HCT116 (cell line): Measurements from ENCODE around the gene CNOT10. TPM values are rescaled to one million over a fixed set of nuclear protein-coding genes. Genes with fewer than 3 reads are reported as not detected.
A peak's percentile ranks its signal among the peaks of the same experiment; 100 is the strongest.

Experiments
- ATAC-seq: fragments of 200-7000 bp; cut with Tn5 transposase; 2 replicates; pipeline ENCODE4 v1.9.1; 2020; ENCODE audit warnings: mild to moderate bottlenecking, moderate library complexity
- BruUV-seq: library from RNA; stranded (reverse); fragments of 400-500 nt; replicated peaks from 2 replicates; lab custom pipeline; 2021; lab: Mats Ljungman, UMichigan
- CTCF ChIA-PET: fragments of 300-600 bp; sonication (Branson Sonifier 250); formaldehyde crosslinking; loops from one replicate; lab custom pipeline; 2021; ENCODE audit warnings: antibody characterized with exemption; lab: Charles Lee
- POLR2A ChIA-PET: fragments of 300-600, 350-600 bp; sonication (Branson Sonifier 250); formaldehyde crosslinking; loops from one replicate; lab custom pipeline; 2021; ENCODE audit warnings: antibody characterized with exemption; lab: Charles Lee
- RAD21 ChIA-PET, 2 experiments: fragments of 300-600 bp; sonication (Branson Sonifier 250); formaldehyde crosslinking; loops; one replicate each; lab custom pipeline; 2023; ENCODE audit warnings: low total read pairs in 2 of 2; ENCODE audit not compliant: uncharacterized antibody in 2 of 2, unreplicated experiment in 2 of 2, low non-redundant PET in 1 of 2; lab: Charles Lee
- DNase-seq: peaks from one replicate; pipeline ENCODE4 v3.0.0-alpha.2; 2010; ENCODE audit warnings: low read depth, low spot score
- H2AFZ ChIP-seq: fragments of 200-600 bp; shearing (Covaris generic), sonication (generic); 2 replicates; pipeline ENCODE4 v1.6.1; 2017; ENCODE audit warnings: low read depth, mixed run types, mixed read lengths, antibody characterized with exemption, low read length; ENCODE audit not compliant: poor library complexity, severe bottlenecking
- H3K27ac ChIP-seq: 2 replicates; pipeline ENCODE4 v1.5.1; 2012; ENCODE audit warnings: low read depth, low read length
- H3K27me3 ChIP-seq: fragments of 200-600 bp; sonication (generic); 2 replicates; pipeline ENCODE4 v1.6.1; 2016; ENCODE audit warnings: mixed run types, low read length, mixed read lengths; ENCODE audit not compliant: insufficient read depth
- H3K36me3 ChIP-seq, 2 experiments: fragments of 200-500 bp in 1 of 2; fragments of 200-600 bp in 1 of 2; sonication (Bioruptor generic) in 1 of 2; sonication (generic) in 1 of 2; 2 replicates each; pipeline versions ENCODE4 v1.5.1 to v1.6.1; 2014 to 2016; ENCODE audit warnings: low read length in 2 of 2, inconsistent platforms in 1 of 2, mixed read lengths in 1 of 2, mixed run types in 1 of 2; ENCODE audit not compliant: insufficient read depth in 2 of 2, control insufficient read depth in 1 of 2
- H3K4me1 ChIP-seq, 2 experiments: fragments of 200-600 bp in 1 of 2; sonication (generic) in 1 of 2; 2 replicates each; pipeline versions ENCODE4 v1.5.1 to v1.6.1; 2012 to 2017; ENCODE audit warnings: low read length in 2 of 2, inconsistent platforms in 1 of 2, mild to moderate bottlenecking in 1 of 2, mixed read lengths in 1 of 2, mixed run types in 1 of 2, moderate library complexity in 1 of 2; ENCODE audit not compliant: insufficient read depth in 2 of 2, control insufficient read depth in 1 of 2
- H3K4me2 ChIP-seq: fragments of 200-600 bp; sonication (generic); 2 replicates; pipeline ENCODE4 v1.6.1; 2017; ENCODE audit warnings: mixed run types, low read length, mixed read lengths
- H3K4me3 ChIP-seq, 2 experiments: fragments of 200-600 bp in 1 of 2; sonication (generic) in 1 of 2; replicated peaks in 1 of 2; 2 replicates each; pipeline ENCODE4 v1.5.1; 2011 to 2016; ENCODE audit warnings: low read length in 2 of 2, control low read depth in 1 of 2, low read depth in 1 of 2, mild to moderate bottlenecking in 1 of 2, mixed read lengths in 1 of 2, mixed run types in 1 of 2
- H3K79me2 ChIP-seq: fragments of 200-600 bp; sonication (generic); 2 replicates; pipeline ENCODE4 v1.6.1; 2017; ENCODE audit warnings: mild to moderate bottlenecking, mixed run types, low read length, moderate library complexity, mixed read lengths; ENCODE audit not compliant: insufficient read depth
- H3K9ac ChIP-seq: fragments of 200-600 bp; sonication (generic); 2 replicates; pipeline ENCODE4 v1.6.1; 2016; ENCODE audit warnings: low read length, mixed read lengths
- H3K9me2 ChIP-seq: fragments of 200-600 bp; sonication (generic), shearing (Covaris generic); 2 replicates; pipeline ENCODE4 v1.6.1; 2017; ENCODE audit warnings: mixed run types, mild to moderate bottlenecking, moderate library complexity; ENCODE audit not compliant: insufficient read depth
- H3K9me3 ChIP-seq, 2 experiments: fragments of 200-500 bp in 1 of 2; fragments of 200-600 bp in 1 of 2; sonication (Bioruptor generic) in 1 of 2; sonication (generic) in 1 of 2; 2 replicates each; pipeline ENCODE4 v1.6.1; 2014 to 2017; ENCODE audit warnings: low read length in 2 of 2, mixed read lengths in 2 of 2, inconsistent platforms in 1 of 2, low read depth in 1 of 2, mild to moderate bottlenecking in 1 of 2, mixed run types in 1 of 2, moderate library complexity in 1 of 2; ENCODE audit not compliant: control insufficient read depth in 1 of 2, insufficient read depth in 1 of 2
- H4K20me1 ChIP-seq: fragments of 200-600 bp; sonication (generic), shearing (Covaris generic); 2 replicates; pipeline ENCODE4 v1.6.1; 2017; ENCODE audit warnings: mixed run types, mild to moderate bottlenecking, moderate library complexity; ENCODE audit not compliant: insufficient read depth
- CBX3 ChIP-seq: IDR thresholded peaks from 2 replicates; pipeline ENCODE4 v1.6.1; 2012; ENCODE audit warnings: low read depth
- EGR1 ChIP-seq: IDR thresholded peaks from 2 replicates; pipeline ENCODE4 v1.6.1; 2012; ENCODE audit warnings: low read depth
- ELF1 ChIP-seq: IDR thresholded peaks from 2 replicates; pipeline ENCODE4 v1.6.1; 2012; ENCODE audit warnings: low read depth, borderline replicate concordance
- EZH2 ChIP-seq: fragments of 200-600 bp; sonication (generic); IDR thresholded peaks from 2 replicates; pipeline ENCODE4 v1.6.1; 2017; ENCODE audit warnings: antibody characterized with exemption, mixed run types
- EZH2phosphoT487 ChIP-seq: fragments of 200-600 bp; IDR thresholded peaks from 2 replicates; pipeline ENCODE4 v1.6.1; 2018; ENCODE audit warnings: antibody characterized with exemption, borderline replicate concordance
- FOSL1 ChIP-seq: IDR thresholded peaks from 2 replicates; pipeline ENCODE4 v1.6.1; 2012; ENCODE audit warnings: low read depth
- JUND ChIP-seq: IDR thresholded peaks from 2 replicates; pipeline ENCODE4 v1.6.1; 2012
- MAX ChIP-seq: IDR thresholded peaks from 2 replicates; pipeline ENCODE4 v1.6.1; 2012
- POLR2A ChIP-seq: IDR thresholded peaks from 2 replicates; pipeline ENCODE4 v1.7.0; 2011; ENCODE audit warnings: borderline replicate concordance; ENCODE audit not compliant: insufficient read depth, insufficient read length; ENCODE audit errors: extremely low read depth
- POLR2AphosphoS5 ChIP-seq: IDR thresholded peaks from 2 replicates; pipeline ENCODE4 v1.6.1; 2011; ENCODE audit warnings: mild to moderate bottlenecking, low read depth, low read length, moderate library complexity
- RAD21 ChIP-seq: IDR thresholded peaks from 2 replicates; pipeline ENCODE4 v1.6.1; 2012; ENCODE audit warnings: low read depth, mild to moderate bottlenecking
- SIN3A ChIP-seq: IDR thresholded peaks from 2 replicates; pipeline ENCODE4 v1.6.1; 2012; ENCODE audit warnings: low read depth
- SP1 ChIP-seq: IDR thresholded peaks from 2 replicates; pipeline ENCODE4 v1.6.1; 2012; ENCODE audit warnings: low read depth
- SRF ChIP-seq: IDR thresholded peaks from 2 replicates; pipeline ENCODE4 v1.6.1; 2012; ENCODE audit warnings: low read depth
- TCF7L2 ChIP-seq: IDR thresholded peaks from 2 replicates; pipeline ENCODE4 v1.7.0; 2011; ENCODE audit warnings: borderline replicate concordance, inconsistent platforms; ENCODE audit not compliant: insufficient read depth, insufficient read length; ENCODE audit errors: extremely low read depth
- YY1 ChIP-seq: IDR thresholded peaks from 2 replicates; pipeline ENCODE4 v1.6.1; 2011; ENCODE audit warnings: low read length, low read depth, moderate library complexity, mild to moderate bottlenecking; ENCODE audit not compliant: insufficient replicate concordance; ENCODE audit errors: extremely low read depth
- ZNF274 ChIP-seq: fragments of 200-500 bp; sonication (Bioruptor generic); IDR thresholded peaks from 2 replicates; pipeline ENCODE4 v1.6.1; 2014; ENCODE audit warnings: mild to moderate bottlenecking, low read depth, low read length, inconsistent platforms
- intact Hi-C: fragments of 100-400 bp; cut with micrococcal nuclease; formaldehyde crosslinking; loops from 2 replicates; pipeline ENCODE4 v1.10.0; 2022
- total RNA-seq: library from RNA; stranded (reverse); gene quantifications from one replicate; pipeline ENCODE4 v1.2.1, GENCODE V29; 2021; ENCODE audit not compliant: unreplicated experiment
- TF ChIP-seq, protein P1 (sequence below): IDR thresholded peaks from 2 replicates; pipeline ENCODE4 v1.6.1; 2012; ENCODE audit warnings: low read depth
- TF ChIP-seq, protein P2 (sequence below): IDR thresholded peaks from 2 replicates; pipeline ENCODE4 v1.6.1; 2011; ENCODE audit warnings: mild to moderate bottlenecking, low read length, moderate library complexity; ENCODE audit not compliant: insufficient replicate concordance; ENCODE audit errors: extremely low read depth
- TF ChIP-seq, protein P3 (sequence below), 3 experiments: fragments of 200-600 bp in 1 of 3; sonication (generic) in 1 of 3; IDR thresholded peaks in 2 of 3; conservative IDR thresholded peaks in 1 of 3; 2 replicates each; pipeline ENCODE4 v1.5.1; 2012 to 2017; ENCODE audit warnings: low read depth in 2 of 3, low read length in 2 of 3, antibody characterized with exemption in 1 of 3, borderline replicate concordance in 1 of 3, control low read depth in 1 of 3, mild to moderate bottlenecking in 1 of 3, mixed read lengths in 1 of 3, mixed run types in 1 of 3, moderate library complexity in 1 of 3; ENCODE audit not compliant: insufficient read depth in 1 of 3

The CNOT10 gene
- total RNA-seq, 1 experiment from 2014 or later: 47.4 TPM

GRCh38 chr3:32780735-32781210 is 95.8 kb downstream of the CNOT10 start:
- H3K4me2 ChIP-seq: peak overlapping the region; percentile 83
- ATAC-seq: peak; percentile 71
- H3K9ac ChIP-seq: peak overlapping the region; percentile 60
- no peaks in the 10 kb centered on the region for H3K79me2 ChIP-seq
- peaks cover 4 to 12% of the 10 kb centered on the region in 2 experiments; a peak in 3 of 4 replicates for H3K4me1 ChIP-seq
- ChIA-PET RAD21 (no interaction called here), CTCF (no interaction called here), POLR2A (no interaction called here)
- intact Hi-C loops: no loop called here
- H3K27me3 ChIP-seq: no peaks in the 10 kb centered on the region
- peak overlapping the region; percentile 46; the same call in 1 of the 2 replicates for H3K27ac ChIP-seq
- H4K20me1 ChIP-seq: no peaks in the 10 kb centered on the region
- no peaks in the 10 kb centered on the region for H3K36me3 ChIP-seq
- peak overlapping the region; percentile 77 for H2AFZ ChIP-seq
- no peaks in the 10 kb centered on the region for H3K9me2 ChIP-seq
- BruUV-seq: no TSS peak
- no peaks in the 10 kb centered on the region for H3K9me3 ChIP-seq
- TF ChIP-seq, protein P1, sequence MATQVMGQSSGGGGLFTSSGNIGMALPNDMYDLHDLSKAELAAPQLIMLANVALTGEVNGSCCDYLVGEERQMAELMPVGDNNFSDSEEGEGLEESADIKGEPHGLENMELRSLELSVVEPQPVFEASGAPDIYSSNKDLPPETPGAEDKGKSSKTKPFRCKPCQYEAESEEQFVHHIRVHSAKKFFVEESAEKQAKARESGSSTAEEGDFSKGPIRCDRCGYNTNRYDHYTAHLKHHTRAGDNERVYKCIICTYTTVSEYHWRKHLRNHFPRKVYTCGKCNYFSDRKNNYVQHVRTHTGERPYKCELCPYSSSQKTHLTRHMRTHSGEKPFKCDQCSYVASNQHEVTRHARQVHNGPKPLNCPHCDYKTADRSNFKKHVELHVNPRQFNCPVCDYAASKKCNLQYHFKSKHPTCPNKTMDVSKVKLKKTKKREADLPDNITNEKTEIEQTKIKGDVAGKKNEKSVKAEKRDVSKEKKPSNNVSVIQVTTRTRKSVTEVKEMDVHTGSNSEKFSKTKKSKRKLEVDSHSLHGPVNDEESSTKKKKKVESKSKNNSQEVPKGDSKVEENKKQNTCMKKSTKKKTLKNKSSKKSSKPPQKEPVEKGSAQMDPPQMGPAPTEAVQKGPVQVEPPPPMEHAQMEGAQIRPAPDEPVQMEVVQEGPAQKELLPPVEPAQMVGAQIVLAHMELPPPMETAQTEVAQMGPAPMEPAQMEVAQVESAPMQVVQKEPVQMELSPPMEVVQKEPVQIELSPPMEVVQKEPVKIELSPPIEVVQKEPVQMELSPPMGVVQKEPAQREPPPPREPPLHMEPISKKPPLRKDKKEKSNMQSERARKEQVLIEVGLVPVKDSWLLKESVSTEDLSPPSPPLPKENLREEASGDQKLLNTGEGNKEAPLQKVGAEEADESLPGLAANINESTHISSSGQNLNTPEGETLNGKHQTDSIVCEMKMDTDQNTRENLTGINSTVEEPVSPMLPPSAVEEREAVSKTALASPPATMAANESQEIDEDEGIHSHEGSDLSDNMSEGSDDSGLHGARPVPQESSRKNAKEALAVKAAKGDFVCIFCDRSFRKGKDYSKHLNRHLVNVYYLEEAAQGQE: no peak
- TF ChIP-seq, protein P2, sequence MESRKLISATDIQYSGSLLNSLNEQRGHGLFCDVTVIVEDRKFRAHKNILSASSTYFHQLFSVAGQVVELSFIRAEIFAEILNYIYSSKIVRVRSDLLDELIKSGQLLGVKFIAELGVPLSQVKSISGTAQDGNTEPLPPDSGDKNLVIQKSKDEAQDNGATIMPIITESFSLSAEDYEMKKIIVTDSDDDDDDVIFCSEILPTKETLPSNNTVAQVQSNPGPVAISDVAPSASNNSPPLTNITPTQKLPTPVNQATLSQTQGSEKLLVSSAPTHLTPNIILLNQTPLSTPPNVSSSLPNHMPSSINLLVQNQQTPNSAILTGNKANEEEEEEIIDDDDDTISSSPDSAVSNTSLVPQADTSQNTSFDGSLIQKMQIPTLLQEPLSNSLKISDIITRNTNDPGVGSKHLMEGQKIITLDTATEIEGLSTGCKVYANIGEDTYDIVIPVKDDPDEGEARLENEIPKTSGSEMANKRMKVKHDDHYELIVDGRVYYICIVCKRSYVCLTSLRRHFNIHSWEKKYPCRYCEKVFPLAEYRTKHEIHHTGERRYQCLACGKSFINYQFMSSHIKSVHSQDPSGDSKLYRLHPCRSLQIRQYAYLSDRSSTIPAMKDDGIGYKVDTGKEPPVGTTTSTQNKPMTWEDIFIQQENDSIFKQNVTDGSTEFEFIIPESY: no peak
- TF ChIP-seq JUND: no peak
- TF ChIP-seq CBX3: no peak
- no peak for TF ChIP-seq YY1
- no peak for TF ChIP-seq RAD21
- TF ChIP-seq EGR1: no peak
- TF ChIP-seq, protein P3, sequence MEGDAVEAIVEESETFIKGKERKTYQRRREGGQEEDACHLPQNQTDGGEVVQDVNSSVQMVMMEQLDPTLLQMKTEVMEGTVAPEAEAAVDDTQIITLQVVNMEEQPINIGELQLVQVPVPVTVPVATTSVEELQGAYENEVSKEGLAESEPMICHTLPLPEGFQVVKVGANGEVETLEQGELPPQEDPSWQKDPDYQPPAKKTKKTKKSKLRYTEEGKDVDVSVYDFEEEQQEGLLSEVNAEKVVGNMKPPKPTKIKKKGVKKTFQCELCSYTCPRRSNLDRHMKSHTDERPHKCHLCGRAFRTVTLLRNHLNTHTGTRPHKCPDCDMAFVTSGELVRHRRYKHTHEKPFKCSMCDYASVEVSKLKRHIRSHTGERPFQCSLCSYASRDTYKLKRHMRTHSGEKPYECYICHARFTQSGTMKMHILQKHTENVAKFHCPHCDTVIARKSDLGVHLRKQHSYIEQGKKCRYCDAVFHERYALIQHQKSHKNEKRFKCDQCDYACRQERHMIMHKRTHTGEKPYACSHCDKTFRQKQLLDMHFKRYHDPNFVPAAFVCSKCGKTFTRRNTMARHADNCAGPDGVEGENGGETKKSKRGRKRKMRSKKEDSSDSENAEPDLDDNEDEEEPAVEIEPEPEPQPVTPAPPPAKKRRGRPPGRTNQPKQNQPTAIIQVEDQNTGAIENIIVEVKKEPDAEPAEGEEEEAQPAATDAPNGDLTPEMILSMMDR (IDR thresholded peaks at IDR 0.05 in 2 of 3, conservative IDR thresholded peaks at IDR 0.05 in 1 of 3; ENCODE audit: borderline replicate concordance in 1 of 3, insufficient read depth in 1 of 3, low read depth in 2 of 3, low read length in 2 of 3): no peak
- TF ChIP-seq SRF: no peak
- no peak for TF ChIP-seq POLR2AphosphoS5
- no peak for TF ChIP-seq EZH2phosphoT487
- TF ChIP-seq FOSL1: no peak
- no peak for TF ChIP-seq SIN3A
- no peak for TF ChIP-seq MAX
- TF ChIP-seq EZH2: no peak
- no peak for TF ChIP-seq SP1
- TF ChIP-seq ELF1: no peak
- no peak for TF ChIP-seq POLR2A
- no peak for TF ChIP-seq TCF7L2
- no peak for TF ChIP-seq ZNF274
- peak overlapping the region; percentile 58 to 61 for H3K4me3 ChIP-seq
- DNase-seq: peak; percentile 23
